HG03108 (cell line): ENCODE data around the gene PHF21A.
"Not testable (repeated sequence)": the region's sequence is repeated elsewhere in the genome, so short reads cannot be mapped to it uniquely, and the experiment has no call there.

Source experiments
- ATAC-seq: cut with Tn5 transposase; IDR thresholded peaks from one replicate; pipeline ENCODE4 v1.9.1; 2021; ENCODE audit warnings: moderate library complexity; ENCODE audit not compliant: unreplicated experiment

PHF21A gene

DNA sequence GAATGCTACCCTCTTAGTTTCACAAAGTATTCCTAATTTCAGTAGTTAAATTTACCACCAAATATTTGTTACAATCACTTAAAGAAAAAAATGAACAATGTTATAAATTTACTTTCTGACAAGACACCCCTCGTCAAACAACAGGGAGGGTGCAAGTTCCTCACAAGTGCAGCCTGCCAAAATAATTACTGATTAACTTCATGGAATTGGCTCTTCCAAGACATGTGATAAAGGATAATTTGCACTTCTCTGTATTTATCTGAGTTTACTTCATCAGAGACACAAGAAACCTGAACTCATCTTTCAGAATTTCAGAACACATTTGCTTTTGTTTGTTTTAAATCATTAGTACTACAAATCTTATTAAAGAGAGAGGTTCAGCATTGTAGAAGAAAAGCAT is 132.3 kb downstream of the PHF21A start:
- ATAC-seq, result no peak

DNA sequence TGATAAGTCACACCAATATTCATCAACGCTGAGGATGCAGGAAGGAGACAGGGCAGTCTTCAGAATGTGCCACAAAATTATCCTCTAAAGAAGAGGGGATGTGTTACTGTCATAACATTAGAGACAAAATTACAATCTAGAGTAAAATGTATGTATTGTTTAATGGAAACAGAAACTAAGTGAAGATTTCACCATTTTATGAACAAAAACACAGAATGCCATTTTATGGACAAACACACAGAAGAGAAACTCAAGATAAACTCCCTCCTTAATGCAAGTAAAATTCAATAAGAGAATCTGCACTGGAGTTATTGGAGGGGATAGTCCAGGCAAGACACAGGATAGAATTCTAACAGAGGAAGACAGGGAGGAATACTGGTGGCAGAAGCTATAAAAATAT is 136.0 kb downstream of the PHF21A start:
- ATAC-seq, result no peak

DNA sequence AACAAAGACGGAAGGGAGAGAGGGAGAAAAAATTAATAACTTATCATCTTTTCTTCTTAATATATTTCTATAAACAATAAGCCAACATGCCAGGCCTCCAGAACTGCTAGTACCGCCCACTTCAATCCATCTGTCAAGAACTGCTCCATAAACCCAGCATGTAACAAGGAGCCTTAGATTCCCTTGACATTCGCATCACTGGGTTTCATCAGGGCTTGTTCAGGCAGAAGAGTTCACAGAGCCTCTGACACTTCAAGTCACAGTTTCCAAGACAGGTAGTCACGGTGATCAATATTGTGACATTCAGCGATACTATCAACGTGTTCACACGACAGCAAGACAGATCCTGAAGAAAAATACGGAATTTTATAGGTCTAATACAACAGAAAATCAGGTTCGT is 137.1 kb downstream of the PHF21A start:
- no peak for ATAC-seq

DNA sequence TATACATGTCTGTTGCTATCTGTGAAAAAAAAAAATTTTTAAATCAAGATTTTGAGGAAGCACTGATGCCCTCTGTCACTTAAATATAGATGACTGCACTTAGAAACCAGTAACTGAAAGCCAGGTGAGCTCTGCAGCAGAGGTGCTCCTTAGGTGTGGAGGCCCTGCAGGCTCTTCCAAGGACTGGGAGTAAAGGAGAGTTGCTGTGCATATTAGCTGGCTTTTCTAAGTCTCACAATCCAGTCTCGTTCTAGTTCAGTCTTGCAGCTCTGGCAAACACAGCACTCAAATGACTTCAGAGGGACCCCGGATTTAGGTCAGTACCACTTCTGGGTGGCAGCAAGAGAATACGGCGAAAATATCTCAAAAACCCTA is 137.8 kb downstream of the PHF21A start:
- no peak for ATAC-seq

DNA sequence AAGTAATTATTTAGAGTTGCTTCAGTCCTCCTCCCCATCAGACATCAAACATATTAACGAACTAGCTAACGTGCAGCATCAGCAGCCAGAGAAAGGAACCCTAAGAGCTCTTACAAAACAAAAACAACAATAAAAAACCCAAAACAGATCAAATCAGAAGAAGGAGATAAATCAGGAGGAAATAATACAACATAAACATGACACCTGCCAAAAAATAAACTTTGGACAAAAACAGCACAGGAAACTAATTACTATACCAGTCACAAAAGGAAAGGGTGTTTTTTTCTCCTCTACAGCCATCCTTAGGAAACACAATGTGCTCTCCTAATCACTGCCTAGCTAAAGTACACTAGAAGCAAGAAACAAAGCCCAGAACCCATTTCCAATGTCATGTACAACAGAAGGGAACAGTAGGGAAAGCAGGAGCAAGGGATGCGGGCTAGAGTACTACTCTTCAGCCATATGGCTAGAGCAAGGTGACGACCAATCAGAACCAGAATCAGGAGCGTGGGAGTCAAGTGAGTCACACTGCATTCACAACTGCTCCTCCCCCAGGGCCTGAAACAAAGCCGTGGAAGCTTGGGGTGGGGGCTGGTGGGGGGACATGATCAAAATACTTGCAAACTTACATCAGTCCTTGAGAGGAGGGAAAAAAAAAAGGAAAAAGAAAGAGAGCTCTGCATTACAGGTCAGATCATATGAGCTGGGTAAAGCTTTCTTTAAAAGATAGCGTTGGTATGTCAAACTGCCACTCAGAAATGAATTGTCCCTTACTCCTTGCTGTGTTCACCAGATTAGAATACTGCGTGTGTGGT is 138.4 kb downstream of the PHF21A start:
- no peak for ATAC-seq

DNA sequence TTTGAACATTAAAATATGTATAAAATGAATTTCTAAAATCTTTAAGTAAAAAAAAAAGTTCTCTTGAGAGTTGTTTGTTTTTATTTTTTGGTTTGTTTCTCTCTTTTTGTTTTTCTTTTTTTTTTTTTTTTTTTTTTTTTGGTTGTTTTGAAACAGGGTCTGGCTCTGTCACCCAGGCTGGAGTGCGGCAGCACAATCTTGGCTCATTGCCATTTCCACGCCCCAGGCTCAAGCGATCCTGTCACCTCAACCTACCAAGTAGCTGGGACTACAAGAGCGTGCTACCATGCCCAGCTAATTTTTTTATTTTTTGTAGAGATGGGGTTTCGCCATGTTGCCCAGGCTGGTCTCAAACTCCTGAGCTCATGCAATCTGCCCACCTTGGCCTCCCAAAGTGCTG is 139.4 kb downstream of the PHF21A start:
- not testable (repeated sequence) for ATAC-seq

DNA sequence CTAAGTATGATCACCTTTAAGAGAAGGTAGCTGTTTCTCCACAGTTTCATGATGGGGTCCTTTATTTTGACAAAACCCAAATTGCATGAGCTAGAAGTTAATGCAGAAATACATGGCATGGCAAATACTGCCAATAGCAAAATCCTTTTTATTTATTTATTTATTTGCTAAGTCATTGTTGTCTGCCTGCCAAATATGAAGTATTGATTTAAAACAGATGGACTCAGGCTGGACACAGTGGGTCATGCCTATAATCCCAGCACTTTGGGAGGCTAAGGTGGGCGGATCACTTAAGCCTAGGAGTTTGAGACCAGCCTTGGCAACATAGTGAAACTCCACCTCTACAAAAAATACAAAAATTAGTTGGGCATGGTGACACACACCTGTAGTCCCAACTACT is 146.4 kb downstream of the PHF21A start:
- ATAC-seq, result no peak

DNA sequence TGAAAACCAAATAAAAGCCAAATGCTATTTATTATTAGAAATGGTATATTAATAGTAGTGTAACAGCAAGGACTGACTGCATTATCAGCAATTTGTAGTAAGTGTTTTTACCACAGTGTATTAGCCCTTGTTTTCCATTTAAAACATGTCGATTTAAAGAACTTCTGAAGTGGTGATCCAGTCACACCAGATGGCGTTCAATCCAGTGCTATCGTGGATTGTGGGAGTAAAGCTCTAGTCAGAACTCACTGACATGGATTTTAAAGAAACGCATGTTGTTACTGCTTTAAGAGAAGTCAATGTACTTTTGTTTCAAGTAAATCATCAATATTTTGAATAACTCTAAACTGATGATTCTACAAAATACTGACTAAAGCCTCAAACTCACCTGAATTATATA is 147.7 kb downstream of the PHF21A start:
- ATAC-seq, result no peak

DNA sequence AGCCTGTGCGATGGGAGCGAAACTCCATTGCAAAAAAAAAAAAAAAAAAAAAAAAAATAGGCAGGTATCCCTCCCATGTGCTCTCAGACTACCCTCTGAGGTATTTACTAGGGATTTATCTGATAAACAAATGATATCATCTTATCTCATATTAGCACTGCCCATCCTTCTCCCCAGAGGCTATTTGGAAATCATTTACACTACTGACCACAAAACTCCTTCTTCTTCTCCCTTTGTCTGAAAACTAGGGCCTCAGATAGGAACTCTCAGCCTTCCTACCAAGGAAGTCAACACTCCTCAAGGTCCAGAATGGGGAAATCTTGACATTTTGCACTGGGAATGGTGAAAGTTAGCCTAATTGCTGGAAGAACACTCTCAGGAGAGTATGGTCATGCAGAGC is 152.4 kb downstream of the PHF21A start:
- ATAC-seq, result no peak

DNA sequence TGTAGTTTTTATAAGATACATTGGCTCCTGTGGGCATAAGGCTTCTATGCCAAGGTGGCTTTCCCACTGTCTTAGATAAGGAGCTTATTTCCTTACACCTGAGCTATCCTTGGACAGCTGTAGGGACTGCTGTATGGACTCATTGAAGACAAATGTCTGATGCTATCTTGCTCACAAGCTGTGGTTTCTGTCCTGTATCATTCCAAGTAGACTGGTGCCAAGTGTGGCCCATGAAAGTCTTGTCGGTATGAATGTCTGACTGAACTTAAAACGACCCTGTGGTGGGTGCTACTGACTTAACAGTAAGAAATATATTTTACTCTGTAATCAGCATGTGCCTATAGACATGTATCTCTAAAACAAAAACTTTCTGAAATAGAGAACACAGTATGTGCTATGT is 153.7 kb downstream of the PHF21A start:
- ATAC-seq, result no peak

DNA sequence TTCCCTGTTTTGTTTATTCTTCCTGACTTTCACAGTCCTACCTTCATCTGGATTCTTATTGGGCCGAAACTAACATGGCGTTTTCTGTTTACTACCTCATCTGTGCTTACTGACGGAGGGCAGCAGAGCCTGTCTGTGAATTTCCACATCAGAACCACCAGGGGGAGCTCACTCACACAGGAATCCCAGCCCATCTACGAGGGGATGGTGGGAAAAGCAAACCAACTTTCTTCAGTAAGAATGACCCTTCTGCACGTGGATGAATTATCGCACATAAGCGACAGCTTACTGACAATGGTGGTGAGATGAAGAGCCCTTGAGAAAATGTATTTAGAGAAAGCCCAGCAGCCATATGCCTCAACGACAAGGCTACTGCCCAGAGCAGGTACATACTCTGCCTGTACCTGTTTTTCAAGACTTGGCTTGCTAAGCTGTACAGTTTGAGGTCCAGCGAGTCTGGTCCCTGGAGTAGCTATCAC is 156.3 kb downstream of the PHF21A start:
- peak; percentile 61 for ATAC-seq

DNA sequence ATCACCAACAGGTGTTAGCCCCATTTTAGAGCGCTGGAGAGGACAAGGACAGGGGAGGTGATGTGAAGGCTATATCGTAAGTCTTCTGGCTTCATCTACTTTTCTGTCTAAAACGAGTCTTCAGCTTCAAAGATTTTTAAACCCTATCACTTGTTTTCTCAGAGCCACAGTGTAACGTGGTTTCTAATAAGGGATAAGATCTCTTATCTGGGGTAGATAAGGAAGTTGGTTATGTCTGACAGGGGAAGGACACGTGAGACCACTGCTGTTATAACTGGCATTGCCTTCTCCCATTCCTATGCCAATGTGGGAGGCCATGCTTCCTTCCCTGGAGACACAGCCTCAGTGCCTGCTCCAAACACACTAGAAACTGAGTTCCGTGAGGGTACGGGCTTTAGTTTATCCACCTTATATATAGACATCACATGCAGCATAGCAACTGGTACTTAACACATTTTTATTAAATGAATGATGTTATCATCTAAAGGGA is 159.5 kb downstream of the PHF21A start:
- no peak for ATAC-seq

DNA sequence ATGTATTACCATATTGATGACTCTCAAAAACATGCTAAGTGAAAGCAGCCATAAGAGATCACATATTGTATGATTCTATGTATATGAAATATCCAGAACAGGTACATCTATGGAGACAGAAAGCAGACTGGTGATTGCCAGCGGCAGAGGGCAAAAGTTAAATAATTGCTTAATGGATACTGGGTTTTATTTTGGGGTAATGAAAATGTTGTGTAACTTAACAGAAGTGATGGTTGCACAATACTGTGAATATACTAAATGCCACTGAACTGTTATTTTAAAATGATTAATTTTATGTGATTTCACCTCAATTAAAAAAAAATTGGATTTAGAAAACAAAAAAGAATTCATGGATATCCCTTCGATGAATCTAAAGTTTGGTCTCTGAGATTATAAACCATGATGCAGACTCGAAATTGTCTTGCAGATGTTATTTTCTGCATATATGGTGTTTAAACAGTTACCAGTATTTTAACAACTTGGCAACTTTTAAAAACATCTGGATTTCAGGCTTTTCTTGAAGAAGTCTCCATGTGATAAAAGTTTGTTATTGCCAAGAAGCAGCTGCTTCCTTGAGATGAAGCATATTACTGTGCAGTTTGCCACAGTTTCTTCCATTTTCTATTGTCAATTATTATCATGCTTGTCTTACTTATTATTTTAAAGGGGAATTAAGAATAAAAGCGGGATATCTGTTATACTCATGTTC is 160.7 kb downstream of the PHF21A start:
- no peak for ATAC-seq

DNA sequence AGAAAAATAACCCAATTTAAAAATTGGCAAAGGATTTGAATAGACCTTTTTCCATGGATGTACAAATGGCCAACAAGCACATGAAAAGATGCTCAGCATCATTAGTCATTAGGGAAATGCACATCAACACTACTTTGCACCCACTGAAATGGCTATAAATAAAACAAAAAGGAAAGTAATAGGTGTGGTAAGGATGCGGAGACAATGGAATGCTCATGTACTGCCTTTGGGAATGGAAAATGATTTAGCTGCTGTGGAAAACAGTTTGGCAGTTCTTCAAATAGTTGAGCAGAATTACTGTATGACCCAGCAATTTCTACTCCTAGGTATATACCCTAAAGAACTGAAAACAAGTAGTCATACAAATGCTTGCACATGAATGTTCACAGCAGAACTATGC is 161.4 kb downstream of the PHF21A start:
- ATAC-seq, result no peak

DNA sequence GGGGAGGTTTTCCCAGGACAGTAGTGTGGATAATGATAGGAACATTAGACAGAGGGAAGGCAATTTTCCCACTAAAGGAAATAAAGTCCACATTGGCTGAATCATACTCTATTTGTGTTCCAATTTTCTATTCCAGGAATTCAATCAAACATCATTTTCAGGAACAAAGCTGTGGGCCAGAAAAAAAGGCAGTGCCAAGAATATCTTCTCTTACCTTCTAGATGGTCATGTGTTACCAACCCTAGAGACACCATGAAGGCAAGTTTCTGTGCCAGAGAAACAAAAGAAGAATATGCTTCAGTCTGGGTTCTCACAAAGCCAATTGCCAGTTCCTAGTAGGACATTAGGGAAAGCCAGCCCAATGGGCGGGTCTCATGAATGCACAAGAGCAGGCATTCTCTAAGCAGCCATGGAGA is 171.3 kb downstream of the PHF21A start:
- ATAC-seq, result no peak

DNA sequence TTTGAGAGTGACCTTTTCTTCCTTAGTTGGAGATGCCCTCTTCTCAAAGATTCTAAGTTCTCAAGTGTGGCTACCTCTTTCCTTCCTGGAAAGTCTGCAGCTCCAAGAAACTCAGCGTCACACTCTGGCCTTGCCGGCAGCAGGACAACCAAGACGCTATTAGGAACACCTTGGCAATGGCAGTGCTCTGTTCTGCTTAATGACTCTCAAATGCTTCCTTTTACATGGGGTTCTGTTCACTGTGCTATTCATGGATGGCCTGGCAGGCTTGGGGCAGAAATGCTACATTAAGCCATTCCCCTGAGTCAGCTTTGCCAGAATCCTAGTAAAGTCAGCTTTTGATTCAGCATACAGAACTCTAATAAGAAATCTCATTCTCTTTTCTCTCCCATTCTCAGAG is 172.9 kb downstream of the PHF21A start:
- no peak for ATAC-seq

DNA sequence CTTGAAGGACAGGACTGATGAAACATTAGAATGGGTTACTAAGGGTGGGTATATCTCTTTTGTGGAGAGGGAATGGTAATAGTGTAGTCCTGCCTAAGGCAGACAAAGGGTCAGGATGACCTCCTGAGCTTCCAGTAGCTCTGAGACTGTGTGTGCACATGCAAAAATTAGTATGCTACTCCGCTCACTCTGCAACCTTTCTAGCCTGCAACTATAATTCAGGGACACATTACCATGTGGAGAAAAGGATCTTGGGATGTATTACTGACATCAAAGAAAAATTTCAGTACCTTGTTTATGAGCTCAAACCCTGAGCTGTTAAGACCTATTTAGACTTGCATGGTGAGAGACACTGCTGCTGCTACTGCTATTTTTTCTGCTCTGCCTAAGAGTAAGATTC is 173.4 kb downstream of the PHF21A start:
- no peak for ATAC-seq

DNA sequence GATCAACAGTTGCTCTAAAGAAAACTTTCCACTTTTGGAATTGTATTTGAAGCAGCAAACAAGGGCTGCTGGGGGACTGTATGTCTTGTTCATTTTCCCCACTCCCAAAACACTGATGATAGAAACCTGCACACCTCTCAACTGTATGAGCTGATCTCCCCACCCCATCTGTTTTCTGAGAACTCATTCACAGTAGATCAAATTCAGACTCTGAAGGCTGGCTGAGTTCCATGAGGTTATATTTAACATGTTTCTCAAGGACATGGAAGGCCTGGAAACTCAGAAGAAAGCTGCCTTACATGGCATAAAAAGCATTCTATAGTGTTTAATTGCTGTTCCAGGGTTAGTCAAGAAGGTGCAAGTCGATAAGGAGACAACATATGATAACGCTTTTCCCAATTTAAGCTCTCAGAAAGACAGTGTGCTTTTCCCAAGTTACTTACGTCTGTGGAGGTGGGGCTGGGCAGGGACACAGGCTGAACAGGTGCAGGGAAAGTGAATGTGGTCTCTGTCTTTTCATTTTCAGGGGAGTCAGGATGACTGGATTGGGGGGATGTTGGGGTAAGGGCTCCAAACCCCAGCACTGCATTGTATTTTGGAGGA is 175.8 kb downstream of the PHF21A start:
- no peak for ATAC-seq

DNA sequence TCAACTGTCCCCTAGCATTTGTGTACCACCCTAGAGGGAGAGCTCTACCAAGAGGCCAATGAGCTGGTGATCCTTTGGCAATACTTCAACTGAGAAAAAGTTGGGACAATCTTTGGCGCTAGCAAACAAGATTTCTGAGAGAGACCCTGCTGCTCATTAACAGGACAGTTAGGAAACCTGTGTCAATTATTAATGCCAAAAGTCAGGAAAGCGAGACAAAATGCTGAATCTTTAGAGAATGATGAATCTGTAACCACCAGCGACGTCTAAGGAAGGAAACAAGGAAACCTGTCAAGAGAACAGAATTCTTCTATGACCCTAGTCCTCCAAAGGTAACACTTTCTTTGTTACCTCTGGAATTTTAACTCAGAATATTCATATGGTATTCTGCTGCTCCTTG is 178.9 kb downstream of the PHF21A start:
- ATAC-seq, result no peak

DNA sequence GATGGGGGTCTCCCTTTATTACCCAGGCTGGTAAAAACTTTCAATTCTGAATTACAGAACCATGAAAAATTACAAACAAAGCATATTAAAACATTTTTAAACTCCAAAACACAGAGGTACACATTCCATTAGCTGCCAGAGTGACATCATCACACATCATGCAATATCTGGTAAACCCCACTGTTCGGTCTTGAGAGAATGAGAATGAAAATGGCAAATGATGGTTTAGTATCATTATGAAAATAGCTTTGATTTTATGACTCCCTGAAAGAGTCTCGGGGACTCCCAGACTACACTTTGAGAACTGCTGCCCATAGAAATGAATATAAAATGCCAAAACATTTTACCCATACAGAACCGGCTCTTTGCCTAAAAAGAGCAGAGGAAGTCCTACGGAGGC is 180.0 kb downstream of the PHF21A start:
- no peak for ATAC-seq

DNA sequence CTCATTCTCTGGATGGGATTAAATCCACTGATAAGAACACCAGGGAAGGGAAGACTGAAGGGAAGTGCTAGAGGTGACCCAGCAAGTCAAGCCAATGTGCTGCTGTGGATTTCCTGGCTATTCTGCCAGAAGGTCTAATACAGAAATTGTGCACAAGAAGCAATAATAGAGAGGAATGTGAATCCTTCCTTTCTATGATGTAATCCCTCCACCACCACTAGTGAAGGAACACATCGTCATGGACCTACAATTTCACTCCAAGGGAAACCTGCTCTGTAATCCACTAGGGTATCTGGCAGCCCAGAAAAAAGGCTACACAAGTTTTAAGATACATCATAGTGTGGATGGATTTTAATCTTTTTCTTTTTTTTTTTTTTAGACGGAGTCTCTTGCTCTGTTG is 181.4 kb downstream of the PHF21A start:
- no peak for ATAC-seq

DNA sequence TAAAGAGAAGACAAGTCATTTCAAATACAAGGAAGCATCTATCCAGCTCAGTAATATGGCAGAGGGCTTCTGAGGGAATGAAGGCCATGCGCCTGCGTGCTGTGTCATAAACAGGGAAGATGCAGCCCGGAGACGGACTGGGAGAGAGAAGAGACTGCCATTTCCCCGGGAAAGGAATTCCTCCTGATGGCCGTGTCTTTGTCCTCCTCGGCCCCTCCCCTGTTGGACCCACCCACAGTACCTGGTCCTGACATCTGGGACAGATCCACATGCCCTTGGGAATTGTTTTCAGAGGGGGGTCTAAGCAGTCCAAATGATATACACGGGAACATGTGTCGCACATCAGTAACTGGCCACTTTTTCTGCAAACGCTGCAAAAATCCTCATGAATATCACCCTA is 183.3 kb downstream of the PHF21A start:
- ATAC-seq, result no peak
